C4-2B (cell line): ENCODE measurements around the gene CHST11.

Experiments used
- ZFX ChIP-seq: fragments of 450-650 bp; IDR thresholded peaks from 2 replicates; pipeline ENCODE4 v1.6.1; 2017
- TF ChIP-seq, protein P1 (sequence below): fragments of 450-650 bp; conservative IDR thresholded peaks from 2 replicates; pipeline ENCODE4 v1.5.1; 2017; ENCODE audit warnings: mild to moderate bottlenecking

DNA sequence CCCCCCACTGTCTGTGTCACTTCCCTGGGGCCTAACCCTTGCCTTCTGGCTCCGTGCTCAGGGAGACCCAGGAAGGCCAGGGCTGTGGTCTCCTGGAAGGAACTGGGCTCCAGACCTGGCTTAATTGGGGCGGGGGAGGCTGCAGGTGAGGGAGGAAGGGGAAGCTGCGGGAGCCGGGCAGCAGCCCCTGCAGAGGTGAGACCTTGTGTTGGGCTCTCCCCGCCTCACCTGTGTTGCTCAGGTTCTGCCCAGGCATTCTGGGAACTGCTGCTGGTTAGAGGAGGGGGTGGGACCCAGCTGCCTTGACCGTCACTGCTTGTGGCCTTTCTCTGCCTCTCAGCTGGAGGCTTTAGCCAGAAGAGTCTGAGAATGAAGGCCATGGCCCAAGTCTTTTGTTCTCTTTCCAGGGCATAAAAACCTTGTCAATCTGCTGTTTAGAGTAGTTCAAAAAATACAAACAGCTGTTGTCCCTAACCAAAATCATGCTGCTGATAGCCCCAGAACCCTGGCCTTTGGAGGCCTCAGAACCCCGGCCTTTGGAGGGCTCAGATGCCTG, 247.6 kb downstream of the CHST11 start:
- TF ChIP-seq, protein P1, sequence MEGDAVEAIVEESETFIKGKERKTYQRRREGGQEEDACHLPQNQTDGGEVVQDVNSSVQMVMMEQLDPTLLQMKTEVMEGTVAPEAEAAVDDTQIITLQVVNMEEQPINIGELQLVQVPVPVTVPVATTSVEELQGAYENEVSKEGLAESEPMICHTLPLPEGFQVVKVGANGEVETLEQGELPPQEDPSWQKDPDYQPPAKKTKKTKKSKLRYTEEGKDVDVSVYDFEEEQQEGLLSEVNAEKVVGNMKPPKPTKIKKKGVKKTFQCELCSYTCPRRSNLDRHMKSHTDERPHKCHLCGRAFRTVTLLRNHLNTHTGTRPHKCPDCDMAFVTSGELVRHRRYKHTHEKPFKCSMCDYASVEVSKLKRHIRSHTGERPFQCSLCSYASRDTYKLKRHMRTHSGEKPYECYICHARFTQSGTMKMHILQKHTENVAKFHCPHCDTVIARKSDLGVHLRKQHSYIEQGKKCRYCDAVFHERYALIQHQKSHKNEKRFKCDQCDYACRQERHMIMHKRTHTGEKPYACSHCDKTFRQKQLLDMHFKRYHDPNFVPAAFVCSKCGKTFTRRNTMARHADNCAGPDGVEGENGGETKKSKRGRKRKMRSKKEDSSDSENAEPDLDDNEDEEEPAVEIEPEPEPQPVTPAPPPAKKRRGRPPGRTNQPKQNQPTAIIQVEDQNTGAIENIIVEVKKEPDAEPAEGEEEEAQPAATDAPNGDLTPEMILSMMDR, result no peak
- TF ChIP-seq ZFX, result no peak
